Esophagus muscularis mucosa (tissue), 4 donors: ENCODE results near the gene MYL5.

Experiments
- EP300 ChIP-seq: sonication (generic); formaldehyde crosslinking; IDR thresholded peaks from one replicate; pipeline ENCODE4 v1.6.1; 2017; ENCODE audit warnings: antibody characterized with exemption
- POLR2AphosphoS5 ChIP-seq, 2 donors: sonication (generic); formaldehyde crosslinking; IDR thresholded peaks; one replicate each; pipeline ENCODE4 v1.6.1; 2017; ENCODE audit warnings: antibody characterized with exemption in 2 of 2
- TF ChIP-seq, protein P1 (sequence below), 3 experiments: fragments of 200-600 bp in 2 of 3; fragments of 450-650 bp in 1 of 3; sonication (generic) in 2 of 3; IDR thresholded peaks; one replicate each; pipeline ENCODE4 v1.5.1; 2017 to 2019; ENCODE audit warnings: antibody characterized with exemption in 3 of 3, mild to moderate bottlenecking in 2 of 3, moderate library complexity in 1 of 3

GRCh38 chr4:687971-688853, 13.9 kb downstream of the MYL5 start:
- TF ChIP-seq POLR2AphosphoS5 (IDR thresholded peaks at IDR 0.05) (no peak), EP300 (no peak)
- TF ChIP-seq, protein P1, sequence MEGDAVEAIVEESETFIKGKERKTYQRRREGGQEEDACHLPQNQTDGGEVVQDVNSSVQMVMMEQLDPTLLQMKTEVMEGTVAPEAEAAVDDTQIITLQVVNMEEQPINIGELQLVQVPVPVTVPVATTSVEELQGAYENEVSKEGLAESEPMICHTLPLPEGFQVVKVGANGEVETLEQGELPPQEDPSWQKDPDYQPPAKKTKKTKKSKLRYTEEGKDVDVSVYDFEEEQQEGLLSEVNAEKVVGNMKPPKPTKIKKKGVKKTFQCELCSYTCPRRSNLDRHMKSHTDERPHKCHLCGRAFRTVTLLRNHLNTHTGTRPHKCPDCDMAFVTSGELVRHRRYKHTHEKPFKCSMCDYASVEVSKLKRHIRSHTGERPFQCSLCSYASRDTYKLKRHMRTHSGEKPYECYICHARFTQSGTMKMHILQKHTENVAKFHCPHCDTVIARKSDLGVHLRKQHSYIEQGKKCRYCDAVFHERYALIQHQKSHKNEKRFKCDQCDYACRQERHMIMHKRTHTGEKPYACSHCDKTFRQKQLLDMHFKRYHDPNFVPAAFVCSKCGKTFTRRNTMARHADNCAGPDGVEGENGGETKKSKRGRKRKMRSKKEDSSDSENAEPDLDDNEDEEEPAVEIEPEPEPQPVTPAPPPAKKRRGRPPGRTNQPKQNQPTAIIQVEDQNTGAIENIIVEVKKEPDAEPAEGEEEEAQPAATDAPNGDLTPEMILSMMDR (IDR thresholded peaks at IDR 0.05) = no peak
